WERI-Rb-1 (cell line): Measurements from ENCODE around the gene SIX5.

Experiments
- DNase-seq: peaks from one replicate; pipeline ENCODE4 v3.0.0-alpha.2; 2020
- H3K27ac ChIP-seq: fragments of 250-450 bp; sonication (Bioruptor Pico); 2 replicates; pipeline ENCODE4 v1.5.1; 2020; ENCODE audit warnings: mild to moderate bottlenecking, moderate library complexity
- H3K27me3 ChIP-seq: fragments of 250-450 bp; sonication (Bioruptor Pico); 2 replicates; pipeline ENCODE4 v1.5.1; 2021; ENCODE audit warnings: mild to moderate bottlenecking, low read depth, moderate library complexity; ENCODE audit not compliant: insufficient read depth, severe bottlenecking
- H3K36me3 ChIP-seq: fragments of 250-450 bp; sonication (Bioruptor Pico); 2 replicates; pipeline ENCODE4 v1.5.1; 2020; ENCODE audit warnings: mild to moderate bottlenecking, moderate library complexity
- H3K4me3 ChIP-seq: 2 replicates; pipeline ENCODE4 v1.5.1; 2011; ENCODE audit warnings: low read depth, mild to moderate bottlenecking, control low read depth, low read length
- H3K9me3 ChIP-seq: fragments of 250-450 bp; sonication (Bioruptor Pico); 2 replicates; pipeline ENCODE4 v1.5.1; 2021; ENCODE audit warnings: mild to moderate bottlenecking, moderate library complexity; ENCODE audit not compliant: severe bottlenecking
- TF ChIP-seq, protein P1 (sequence below): IDR thresholded peaks from 2 replicates; pipeline ENCODE4 v1.5.1; 2011; ENCODE audit warnings: low read depth, mild to moderate bottlenecking, control low read depth, inconsistent platforms, low read length

SIX5 gene

DNA sequence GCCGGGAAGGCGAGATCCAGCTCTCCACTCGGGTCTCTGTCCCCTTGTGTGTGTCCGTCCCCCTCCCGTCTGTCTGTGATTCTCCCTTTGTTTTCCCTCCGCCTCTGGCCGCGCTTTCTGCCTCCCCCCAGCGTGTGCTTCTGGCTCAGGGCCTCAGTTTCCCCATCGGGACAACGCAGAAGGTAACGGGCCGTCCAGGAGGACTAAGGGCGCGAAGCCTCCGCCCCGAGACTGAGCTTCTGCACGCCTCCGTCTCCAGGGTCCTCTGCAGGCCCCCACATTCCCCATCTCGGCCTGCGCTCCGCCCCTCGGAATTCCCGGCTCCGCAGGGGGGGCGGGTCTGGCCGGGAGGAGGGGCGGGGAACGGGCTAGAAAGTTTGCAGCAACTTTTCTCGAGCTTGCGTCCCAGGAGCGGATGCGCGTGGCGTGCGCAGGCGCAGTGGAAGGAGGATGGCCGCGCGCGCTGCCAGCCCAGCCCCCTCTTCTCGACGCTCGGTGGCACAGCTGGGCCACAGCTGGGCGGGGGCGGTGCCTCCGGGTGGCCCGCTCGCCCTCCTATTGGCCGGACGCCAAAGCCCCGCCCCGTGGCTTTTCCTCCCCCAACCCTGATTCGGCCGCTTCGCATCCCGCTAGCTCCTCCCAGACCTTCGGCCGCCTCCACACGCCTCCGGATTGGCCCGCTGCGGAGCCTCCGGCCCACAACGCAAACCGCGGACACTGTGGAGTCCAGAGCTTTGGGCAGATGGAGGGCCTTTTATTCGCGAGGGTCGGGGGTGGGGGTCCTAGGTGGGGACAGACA lies at the start of gene SIX5:
SIX5 (minus strand) TSS at position 269 of the 799 bp plus-strand sequence. CDS start 408 bp downstream, outside the sequence.
- TF ChIP-seq, protein P1, sequence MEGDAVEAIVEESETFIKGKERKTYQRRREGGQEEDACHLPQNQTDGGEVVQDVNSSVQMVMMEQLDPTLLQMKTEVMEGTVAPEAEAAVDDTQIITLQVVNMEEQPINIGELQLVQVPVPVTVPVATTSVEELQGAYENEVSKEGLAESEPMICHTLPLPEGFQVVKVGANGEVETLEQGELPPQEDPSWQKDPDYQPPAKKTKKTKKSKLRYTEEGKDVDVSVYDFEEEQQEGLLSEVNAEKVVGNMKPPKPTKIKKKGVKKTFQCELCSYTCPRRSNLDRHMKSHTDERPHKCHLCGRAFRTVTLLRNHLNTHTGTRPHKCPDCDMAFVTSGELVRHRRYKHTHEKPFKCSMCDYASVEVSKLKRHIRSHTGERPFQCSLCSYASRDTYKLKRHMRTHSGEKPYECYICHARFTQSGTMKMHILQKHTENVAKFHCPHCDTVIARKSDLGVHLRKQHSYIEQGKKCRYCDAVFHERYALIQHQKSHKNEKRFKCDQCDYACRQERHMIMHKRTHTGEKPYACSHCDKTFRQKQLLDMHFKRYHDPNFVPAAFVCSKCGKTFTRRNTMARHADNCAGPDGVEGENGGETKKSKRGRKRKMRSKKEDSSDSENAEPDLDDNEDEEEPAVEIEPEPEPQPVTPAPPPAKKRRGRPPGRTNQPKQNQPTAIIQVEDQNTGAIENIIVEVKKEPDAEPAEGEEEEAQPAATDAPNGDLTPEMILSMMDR, result no peak
- peak within 1 kb of the TSS; percentile 62 for H3K4me3 ChIP-seq
- H3K9me3 ChIP-seq, result no peaks in the 10 kb centered on the region
- H3K36me3 ChIP-seq, result no peaks in the 10 kb centered on the region; the same call in 1 of the 2 replicates
- peak within 1 kb of the TSS; percentile 78 for H3K27ac ChIP-seq
- no peaks in the 10 kb centered on the region for H3K27me3 ChIP-seq
- DNase-seq, result peak; percentile 96

DNA sequence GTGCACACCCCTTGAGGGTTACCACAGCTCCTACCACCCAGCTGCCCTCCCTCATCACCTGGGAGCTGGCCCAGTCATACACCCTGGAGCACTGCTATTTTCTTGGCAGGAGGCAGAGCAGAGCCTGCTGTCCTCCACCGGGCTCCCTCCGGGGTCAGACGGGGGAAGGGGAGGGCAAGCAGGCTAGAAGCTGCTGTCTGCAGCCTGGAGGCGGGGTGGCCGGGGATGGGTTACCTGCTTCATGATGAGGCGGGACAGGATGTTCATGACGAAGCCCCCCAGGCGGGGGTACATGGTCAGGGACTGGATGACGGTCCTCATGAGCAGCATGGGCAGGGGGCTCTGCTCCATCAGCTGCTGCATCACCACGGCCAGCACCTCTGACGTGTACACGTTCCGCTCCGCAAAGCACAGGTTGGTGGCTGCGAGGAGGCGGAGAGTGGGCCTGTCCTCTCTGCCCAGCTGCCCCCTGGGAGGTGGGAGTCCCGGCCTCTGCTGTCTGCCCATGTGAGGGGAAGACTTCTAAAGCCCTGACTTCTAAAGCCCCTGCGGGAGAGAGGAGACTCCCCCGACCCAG lies 48.8 kb upstream of the SIX5 start:
- Histone ChIP-seq H3K9me3 (no peaks in the 10 kb centered on the region), H3K4me3 (no peak overlapping the region), H3K27me3 (no peaks in the 10 kb centered on the region), H3K27ac (no peak overlapping the region), H3K36me3 (peaks cover 19% of the 10 kb centered on the region)
- DNase-seq, result no peak
- TF ChIP-seq, protein P1, result no peak

DNA sequence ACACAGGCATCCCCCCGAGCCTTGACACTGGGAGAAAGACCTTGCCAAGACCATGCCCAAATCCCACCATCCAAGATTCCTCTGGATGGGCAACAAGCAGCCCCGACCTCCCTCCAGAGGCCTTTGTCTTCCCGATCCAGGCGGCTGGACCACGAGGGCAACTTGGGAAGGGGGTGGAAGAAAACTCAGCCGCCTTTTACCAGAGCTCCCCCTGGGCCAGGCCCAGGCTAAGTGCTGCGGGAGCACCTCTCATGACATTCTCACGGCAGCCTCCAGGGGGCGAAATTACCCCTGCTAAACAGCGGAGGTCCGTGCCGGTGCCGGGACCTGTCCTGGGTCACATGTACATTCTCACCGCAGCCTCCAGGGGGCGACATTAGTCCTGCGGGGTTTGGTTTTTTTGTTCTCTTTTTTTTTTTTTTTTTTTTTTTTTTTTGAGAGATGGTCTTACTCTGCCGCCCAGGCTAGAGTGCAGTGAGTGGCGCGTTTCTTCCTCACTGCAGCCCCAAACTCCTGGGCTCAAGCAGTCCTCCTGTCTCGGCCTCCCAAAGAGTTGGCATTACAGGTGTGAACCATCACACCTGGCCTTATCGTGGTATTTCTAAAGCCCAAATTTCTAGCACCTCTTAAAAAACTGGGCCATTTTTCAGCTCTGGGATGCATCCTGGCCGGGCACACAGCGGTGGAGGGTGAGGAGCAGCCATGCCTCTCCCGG lies 48.1 kb upstream of the SIX5 start:
- H3K9me3 ChIP-seq, result no peaks in the 10 kb centered on the region
- TF ChIP-seq, protein P1, result peak; percentile 90
- H3K27ac ChIP-seq, result peak overlapping the region; percentile 41
- no peak overlapping the region for H3K4me3 ChIP-seq
- peaks cover 15% of the 10 kb centered on the region for H3K36me3 ChIP-seq
- no peaks in the 10 kb centered on the region for H3K27me3 ChIP-seq
- DNase-seq, result peak; percentile 97

DNA sequence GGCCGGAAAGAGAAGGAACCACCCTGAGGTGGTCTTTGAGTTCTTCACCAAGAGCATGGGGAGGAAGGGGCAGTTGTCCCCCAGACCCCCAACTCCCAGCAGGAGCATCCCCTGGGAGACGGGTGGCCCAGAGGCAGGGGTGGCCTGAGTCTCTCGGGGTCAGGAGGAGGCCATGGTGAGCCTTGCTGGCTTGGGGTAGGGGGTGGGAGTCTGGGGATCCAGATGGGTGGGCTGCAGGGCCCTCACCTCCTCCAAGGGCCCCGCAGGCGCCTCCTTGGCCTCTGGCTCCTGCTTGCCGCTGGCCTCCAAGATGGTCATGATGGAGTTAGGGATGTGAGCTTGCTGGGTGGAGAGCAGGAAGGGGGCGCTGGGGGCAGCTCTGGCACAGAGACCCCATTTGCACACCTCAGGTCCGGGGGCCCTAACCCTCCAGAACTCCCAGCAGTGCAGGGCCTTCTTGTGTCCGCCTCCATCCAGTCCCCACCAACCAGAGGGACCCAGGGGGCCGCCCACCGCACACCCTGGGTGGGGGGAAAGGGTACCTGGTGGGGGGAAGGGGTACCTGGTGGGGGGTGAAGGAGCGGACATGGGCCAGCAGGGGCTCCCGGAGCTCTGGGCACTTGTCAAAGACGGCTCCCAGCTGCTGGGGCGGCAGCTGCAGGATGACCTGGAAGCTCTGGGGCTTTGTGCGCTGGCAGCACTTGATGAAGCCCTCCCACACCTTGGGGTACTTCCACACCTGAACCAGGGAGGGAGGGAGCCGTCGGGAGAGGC lies 47.4 kb upstream of the SIX5 start:
- no peak for DNase-seq
- Histone ChIP-seq H3K4me3 (peak overlapping the region; percentile 46), H3K9me3 (no peaks in the 10 kb centered on the region), H3K27ac (peak overlapping the region; percentile 41), H3K36me3 (peaks cover 11% of the 10 kb centered on the region), H3K27me3 (no peaks in the 10 kb centered on the region)
- TF ChIP-seq, protein P1, result no peak

DNA sequence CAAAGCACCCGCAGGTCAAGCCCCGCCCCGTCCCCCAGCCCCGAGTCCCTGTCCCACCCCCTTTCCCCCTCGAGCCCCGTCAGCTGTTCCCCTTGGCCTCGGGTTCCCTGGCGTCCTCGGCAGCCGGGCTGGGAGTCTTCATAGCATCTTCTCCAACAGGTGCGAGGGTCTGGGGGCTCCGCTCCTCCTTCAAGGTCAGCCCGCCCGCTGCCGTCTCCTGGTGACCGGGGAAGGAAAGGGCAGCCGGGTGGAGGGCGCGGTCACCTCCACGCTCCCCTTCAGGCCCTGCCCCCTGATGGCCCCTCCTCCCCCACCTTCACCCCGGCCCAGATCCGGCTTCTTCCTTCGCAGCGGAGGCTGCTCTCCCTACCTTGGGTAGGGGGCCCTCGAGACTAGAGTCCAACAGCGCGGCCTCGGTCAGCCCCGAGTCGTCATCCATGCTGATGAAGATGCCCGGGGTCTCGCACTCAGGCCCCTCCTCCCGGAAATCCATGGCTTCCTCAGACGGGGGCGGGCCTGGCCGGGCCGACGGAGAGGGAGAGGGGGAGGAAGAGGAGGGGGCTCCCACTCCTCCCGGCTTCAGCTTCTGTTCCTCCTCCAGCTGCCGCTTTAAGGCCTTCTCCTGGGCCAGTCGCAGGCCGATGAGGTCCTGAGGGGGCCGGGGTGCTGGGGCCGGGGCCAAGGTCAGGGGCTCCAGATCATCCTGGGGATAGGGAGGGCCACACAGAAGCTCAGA lies 46.6 kb upstream of the SIX5 start:
- DNase-seq, result peak; percentile 66
- TF ChIP-seq, protein P1, result no peak
- Histone ChIP-seq H3K27ac (peak overlapping the region; percentile 41), H3K27me3 (no peaks in the 10 kb centered on the region), H3K9me3 (no peaks in the 10 kb centered on the region), H3K4me3 (peak overlapping the region; percentile 46), H3K36me3 (peaks cover 6% of the 10 kb centered on the region)
